IMR-90 (cell line): ENCODE results near the gene STUM. TPM values are rescaled to one million over a fixed set of nuclear protein-coding genes. Genes with fewer than 3 reads are reported as not detected.

Experiments used
- ATAC-seq: fragments of 200-7000 bp; cut with Tn5 transposase; 2 replicates; pipeline ENCODE4 v1.9.1; 2020; ENCODE audit warnings: low read depth, mild to moderate bottlenecking, moderate library complexity
- BruUV-seq: library from RNA; stranded (reverse); fragments of 400-500 nt; replicated peaks from 2 replicates; lab custom pipeline; 2021; lab: Mats Ljungman, UMichigan
- CTCF ChIA-PET: fragments of 300-600 bp; formaldehyde crosslinking; extraction: SDS; loops from one replicate; lab custom pipeline; 2021; ENCODE audit warnings: antibody characterized with exemption; lab: Yijun Ruan, JAX
- POLR2A ChIA-PET: fragments of 300-600 bp; sonication (Branson Sonifier 250); formaldehyde crosslinking; loops from one replicate; lab custom pipeline; 2022; ENCODE audit warnings: antibody characterized with exemption; ENCODE audit not compliant: unreplicated experiment; lab: Charles Lee
- DNase-seq: peaks from one replicate; pipeline ENCODE4 v3.0.0; 2013
- H2AFZ ChIP-seq: replicated peaks from 2 replicates; pipeline ENCODE3; 2013; ENCODE audit warnings: low read length, mild to moderate bottlenecking; ENCODE audit not compliant: poor library complexity
- H2AK5ac ChIP-seq: 2 replicates; pipeline ENCODE4 v1.6.1; 2013; ENCODE audit warnings: low read depth, low read length, inconsistent platforms
- H2AK9ac ChIP-seq: replicated peaks from 2 replicates; pipeline ENCODE3; 2013; ENCODE audit warnings: mild to moderate bottlenecking, low read depth, low read length, moderate library complexity; ENCODE audit not compliant: poor library complexity
- H2BK120ac ChIP-seq: 2 replicates; pipeline ENCODE4 v1.6.1; 2013; ENCODE audit warnings: low read depth, low read length, inconsistent platforms
- H2BK15ac ChIP-seq: 3 replicates; pipeline ENCODE4 v1.6.1; 2013; ENCODE audit warnings: low read depth, low read length, inconsistent platforms
- H2BK20ac ChIP-seq: 2 replicates; pipeline ENCODE4 v1.6.1; 2013; ENCODE audit warnings: low read depth, mild to moderate bottlenecking, inconsistent platforms, low read length, moderate library complexity
- H2BK5ac ChIP-seq: 2 replicates; pipeline ENCODE4 v1.6.1; 2013; ENCODE audit warnings: mild to moderate bottlenecking, low read depth, low read length, inconsistent platforms; ENCODE audit not compliant: poor library complexity, severe bottlenecking
- H3K14ac ChIP-seq: replicated peaks from 2 replicates; pipeline ENCODE4 v1.6.1; 2013; ENCODE audit warnings: low read depth, low read length, inconsistent platforms
- H3K18ac ChIP-seq: 2 replicates; pipeline ENCODE4 v1.6.1; 2013; ENCODE audit warnings: low read depth, low read length, control low read depth
- H3K23ac ChIP-seq: 2 replicates; pipeline ENCODE4 v1.6.1; 2013; ENCODE audit warnings: low read depth, low read length, inconsistent platforms
- H3K27ac ChIP-seq: 2 replicates; pipeline ENCODE4 v1.5.1; 2013; ENCODE audit warnings: mild to moderate bottlenecking, control low read depth, low read length; ENCODE audit not compliant: insufficient read depth
- H3K27me3 ChIP-seq: 2 replicates; pipeline ENCODE4 v1.6.1; 2013; ENCODE audit warnings: low read length; ENCODE audit not compliant: control insufficient read depth, insufficient read depth
- H3K36me3 ChIP-seq: 2 replicates; pipeline ENCODE4 v1.6.1; 2013; ENCODE audit warnings: low read length, mixed read lengths; ENCODE audit not compliant: control insufficient read depth, insufficient read depth
- H3K4ac ChIP-seq: 2 replicates; pipeline ENCODE4 v1.6.1; 2013; ENCODE audit warnings: low read depth, low read length, inconsistent platforms
- H3K4me1 ChIP-seq: 2 replicates; pipeline ENCODE4 v1.6.1; 2013; ENCODE audit warnings: low read length, mixed read lengths; ENCODE audit not compliant: control insufficient read depth, insufficient read depth
- H3K4me2 ChIP-seq: 2 replicates; pipeline ENCODE4 v1.6.1; 2013; ENCODE audit warnings: low read depth, mild to moderate bottlenecking, control low read depth, low read length, moderate library complexity
- H3K4me3 ChIP-seq: 2 replicates; pipeline ENCODE4 v1.5.1; 2013; ENCODE audit warnings: low read depth, mild to moderate bottlenecking, control low read depth, low read length, moderate library complexity; ENCODE audit not compliant: insufficient read depth
- H3K56ac ChIP-seq: 2 replicates; pipeline ENCODE4 v1.6.1; 2013; ENCODE audit warnings: low read length, inconsistent platforms; ENCODE audit not compliant: insufficient read depth; ENCODE audit errors: extremely low read depth
- H3K79me1 ChIP-seq, 2 experiments: 2 replicates each; pipeline ENCODE4 v1.6.1; 2013; ENCODE audit warnings: low read length in 2 of 2, inconsistent platforms in 1 of 2, low read depth in 1 of 2
- H3K9ac ChIP-seq: 2 replicates; pipeline ENCODE4 v1.6.1; 2013; ENCODE audit warnings: low read depth, low read length, control low read depth
- H3K9me1 ChIP-seq: 2 replicates; pipeline ENCODE4 v1.6.1; 2013; ENCODE audit warnings: low read length, inconsistent platforms; ENCODE audit not compliant: insufficient read depth
- H3K9me3 ChIP-seq: 2 replicates; pipeline ENCODE4 v1.6.1; 2013; ENCODE audit warnings: low read length; ENCODE audit not compliant: control insufficient read depth, insufficient read depth
- H4K20me1 ChIP-seq: 2 replicates; pipeline ENCODE4 v1.6.1; 2013; ENCODE audit warnings: low read length, inconsistent platforms; ENCODE audit not compliant: insufficient read depth
- H4K5ac ChIP-seq: 2 replicates; pipeline ENCODE4 v1.6.1; 2013; ENCODE audit warnings: mild to moderate bottlenecking, low read depth, low read length, control low read depth
- H4K8ac ChIP-seq, 2 experiments: 2 replicates each; pipeline ENCODE4 v1.6.1; 2013; ENCODE audit warnings: low read depth in 2 of 2, low read length in 2 of 2, control low read depth in 1 of 2, inconsistent platforms in 1 of 2
- H4K91ac ChIP-seq: 2 replicates; pipeline ENCODE4 v1.6.1; 2013; ENCODE audit warnings: low read depth, low read length, inconsistent platforms; ENCODE audit not compliant: insufficient read depth
- FOS ChIP-seq: fragments of 150-350 bp; IDR thresholded peaks from 2 replicates; pipeline ENCODE4 v1.6.1; 2016; ENCODE audit warnings: low read depth, low read length
- RAD21 ChIP-seq: IDR thresholded peaks from 2 replicates; pipeline ENCODE4 v1.6.1; 2012; ENCODE audit warnings: low read length, improper control_type of control experiment
- WGBS, 2 experiments: methylation state at CpG; one replicate each; pipeline versions ENCODE4 v1.1.5 to v1.1.7; 2013; ENCODE audit warnings: missing lambda C conversion rate in 2 of 2; ENCODE audit not compliant: insufficient read length in 1 of 2; ENCODE audit errors: extremely low coverage in 2 of 2; 5-methylcytosine and 5-hydroxymethylcytosine counted together
- dilution Hi-C: fragments of 300-500 bp; cut with HindIII; formaldehyde crosslinking; loops from one replicate; pipeline ENCODE4 v1.14.3; 2018; ENCODE audit warnings: low sequenced_read_pairs; ENCODE audit not compliant: unreplicated experiment
- in situ Hi-C: fragments of 300-500 bp; cut with MboI; formaldehyde crosslinking; loops from 3 replicates; pipeline ENCODE4 v1.14.3; 2019; ENCODE audit warnings: low sequenced_read_pairs, inconsistent platforms, mixed read lengths
- intact Hi-C: fragments of 100-400 bp; cut with micrococcal nuclease; formaldehyde crosslinking; loops from 2 replicates; pipeline ENCODE4 v1.10.0; 2022
- polyA plus RNA-seq, 3 experiments: library from polyadenylated mRNA; depleted of rRNA; stranded (reverse); fragments of >200 nt; gene quantifications; 2 replicates each; pipeline ENCODE4 v1.2.3, GENCODE V29; 2012; ENCODE audit warnings: low replicate concordance in 1 of 3
- total RNA-seq: library from RNA; depleted of rRNA; stranded (reverse); fragments of >200 nt; gene quantifications from 2 replicates; pipeline ENCODE4 v1.2.3, GENCODE V29; 2012

The STUM gene
- total and polyA plus RNA-seq, 2 of the 4 experiments (the other 2 are of a cell fraction) = not detected

DNA sequence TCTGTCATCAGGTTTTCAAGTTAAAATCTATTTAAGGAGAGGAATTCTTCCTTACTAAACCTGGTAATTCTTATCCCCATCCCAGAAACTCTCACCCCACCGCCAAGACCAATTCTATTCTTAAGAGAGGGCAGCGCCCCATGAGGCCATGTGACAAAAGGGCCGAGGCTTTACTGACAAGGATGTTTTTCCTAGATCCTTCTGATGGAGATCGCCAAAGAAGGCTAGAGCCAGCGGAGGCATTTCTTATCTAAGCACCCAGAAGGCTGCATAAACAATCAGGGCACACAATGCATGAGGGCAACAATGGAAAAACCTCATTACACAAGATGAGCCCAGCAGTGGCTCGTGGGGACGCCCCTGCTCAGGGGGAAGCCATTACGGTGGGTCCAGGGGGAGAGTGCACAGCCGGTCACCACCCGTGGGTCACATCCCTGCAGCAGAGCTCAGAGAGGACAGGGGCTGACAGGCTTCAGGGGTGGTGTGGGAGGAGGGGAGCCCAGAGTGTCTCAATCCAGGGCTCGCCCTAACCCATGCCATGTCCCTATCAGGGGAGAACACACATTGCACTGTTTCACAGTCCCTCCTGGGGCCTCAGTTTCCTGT, 101.8 kb downstream of the STUM start:
- dilution Hi-C loops = no loop called here
- Histone ChIP-seq H3K4me2 (no peak overlapping the region), H4K8ac (no peak overlapping the region), H3K4me1 (peaks cover 19% of the 10 kb centered on the region), H3K4ac (no peak overlapping the region), H3K27me3 (no peaks in the 10 kb centered on the region), H3K36me3 (peaks cover 7% of the 10 kb centered on the region), H4K91ac (no peak overlapping the region), H4K5ac (no peak overlapping the region), H2AK5ac (no peak overlapping the region), H3K4me3 (no peak overlapping the region), H2BK5ac (no peak overlapping the region), H3K18ac (no peak overlapping the region), H2AK9ac (no peak overlapping the region), H3K14ac (no peak overlapping the region), H4K20me1 (no peaks in the 10 kb centered on the region), H3K9me3 (no peaks in the 10 kb centered on the region), H3K9me1 (peaks cover 15% of the 10 kb centered on the region), H2BK20ac (no peak overlapping the region), H3K27ac (no peak overlapping the region), H3K56ac (no peak overlapping the region), H2BK15ac (no peak overlapping the region), H3K23ac (no peak overlapping the region), H2BK120ac (no peak overlapping the region), H3K79me1 (no peaks in the 10 kb centered on the region), H2AFZ (no peak overlapping the region), H3K9ac (no peak overlapping the region)
- intact Hi-C loops = no loop called here
- ChIA-PET CTCF (interaction anchor here (0.6 to 1.0 kb wide), 2 partner anchors 13 to 90 kb away, joined by 4 read pairs; no protein-coding TSS in a partner anchor), POLR2A (no interaction called here)
- DNase-seq (no peak), ATAC-seq (no peak)
- in situ Hi-C loops = no loop called here
- TF ChIP-seq FOS (no peak), RAD21 (no peak)
- no TSS peak for BruUV-seq
- 68% methylated on average over 7 of the region's 11 CpGs; no CpG with 5 or more reads in 1 of the 2 experiments for WGBS, 2 experiments
